HepG2 (cell line): ENCODE data around the gene ZNF223. TPM values are rescaled to one million over a fixed set of nuclear protein-coding genes. Genes with fewer than 3 reads are reported as not detected.

Experiments used
- AHDC1 ChIP-seq: sonication (generic); formaldehyde crosslinking; IDR thresholded peaks from 2 replicates; pipeline ENCODE4 v1.5.1; 2020; ENCODE audit warnings: mild to moderate bottlenecking, missing genetic modification reagents, borderline replicate concordance
- ATF3 ChIP-seq: sonication (generic); formaldehyde crosslinking; IDR thresholded peaks from 2 replicates; pipeline ENCODE4 v1.4.0; 2020; ENCODE audit warnings: missing genetic modification reagents
- BCL6 ChIP-seq: IDR thresholded peaks from 2 replicates; pipeline ENCODE4 v1.6.1; 2016; ENCODE audit warnings: missing genetic modification reagents, missing compliant biosample characterization
- CSRNP2 ChIP-seq: sonication (generic); formaldehyde crosslinking; conservative IDR thresholded peaks from 2 replicates; pipeline ENCODE4 v1.8.0; 2022; ENCODE audit warnings: low read depth, missing genetic modification reagents
- HMG20A ChIP-seq: IDR thresholded peaks from 2 replicates; pipeline ENCODE4 v1.6.1; 2016; ENCODE audit warnings: borderline replicate concordance
- KLF9 ChIP-seq: IDR thresholded peaks from 2 replicates; pipeline ENCODE4 v1.6.1; 2016; ENCODE audit warnings: low read depth
- MBD4 ChIP-seq: IDR thresholded peaks from 2 replicates; pipeline ENCODE4 v1.6.1; 2012; ENCODE audit warnings: low read length, inconsistent platforms, borderline replicate concordance
- PBX3 ChIP-seq: sonication (generic); formaldehyde crosslinking; IDR thresholded peaks from 2 replicates; pipeline ENCODE4 v1.8.1; 2023; ENCODE audit warnings: missing genetic modification reagents, inconsistent platforms, borderline replicate concordance
- PITX1 ChIP-seq: sonication (generic); formaldehyde crosslinking; IDR thresholded peaks from 2 replicates; pipeline ENCODE4 v1.5.1; 2020; ENCODE audit warnings: mild to moderate bottlenecking, missing genetic modification reagents
- RBM39 ChIP-seq: fragments of 200-400 bp; formaldehyde crosslinking; IDR thresholded peaks from one replicate; pipeline ENCODE4 v1.6.1; 2018; ENCODE audit warnings: antibody characterized with exemption, mild to moderate bottlenecking, low read depth, low read length; ENCODE audit not compliant: poor library complexity, severe bottlenecking
- SMYD3 ChIP-seq: sonication (generic); formaldehyde crosslinking; IDR thresholded peaks from 2 replicates; pipeline ENCODE4 v1.8.1; 2023; ENCODE audit warnings: mild to moderate bottlenecking, missing genetic modification reagents
- SOX13 ChIP-seq, 3 experiments: fragments of 450-650 bp in 1 of 3; sonication (generic) in 1 of 3; formaldehyde crosslinking in 1 of 3; IDR thresholded peaks in 2 of 3; conservative IDR thresholded peaks in 1 of 3; 2 replicates each; pipeline versions ENCODE4 v1.5.0 to v1.6.1; 2016 to 2020; ENCODE audit warnings: antibody characterized with exemption in 1 of 3, mild to moderate bottlenecking in 1 of 3, missing compliant biosample characterization in 1 of 3, missing genetic modification reagents in 1 of 3, moderate library complexity in 1 of 3
- SOX6 ChIP-seq, 2 experiments: fragments of 450-650 bp in 1 of 2; sonication (generic) in 1 of 2; formaldehyde crosslinking in 1 of 2; IDR thresholded peaks; 2 replicates each; pipeline versions ENCODE4 v1.4.0 to v1.6.1; 2017 to 2020; ENCODE audit warnings: antibody characterized with exemption in 1 of 2, mild to moderate bottlenecking in 1 of 2, missing genetic modification reagents in 1 of 2
- TARDBP ChIP-seq: sonication (generic); formaldehyde crosslinking; IDR thresholded peaks from 2 replicates; pipeline ENCODE4 v1.8.0; 2022; ENCODE audit warnings: mild to moderate bottlenecking, missing genetic modification reagents
- TGIF2 ChIP-seq: IDR thresholded peaks from 2 replicates; pipeline ENCODE4 v1.6.1; 2016; ENCODE audit warnings: control low read depth, missing compliant biosample characterization
- ZNF18 ChIP-seq: sonication (generic); formaldehyde crosslinking; IDR thresholded peaks from 2 replicates; pipeline ENCODE4 v1.8.0; 2022; ENCODE audit warnings: mild to moderate bottlenecking, missing genetic modification reagents; ENCODE audit not compliant: insufficient replicate concordance
- ZNF468 ChIP-seq: sonication (generic); formaldehyde crosslinking; IDR thresholded peaks from 2 replicates; pipeline ENCODE4 v1.8.0; 2022; ENCODE audit warnings: mild to moderate bottlenecking, moderate library complexity, missing genetic modification reagents
- polyA plus RNA-seq, 8 experiments: library from polyadenylated mRNA; depleted of rRNA in 3 of 8; stranded (reverse) in 7 of 8; unstranded in 1 of 8; fragments of >200 nt; fragmentation: Illumina TruSeq in 4 of 8; extraction: Trizol in 4 of 8; gene quantifications; 2 replicates each; pipeline versions ENCODE4 v1.2.1 to v1.2.3, GENCODE V29; 2011 to 2016; ENCODE audit warnings: low read depth in 4 of 8, missing spikeins in 1 of 8, mixed read lengths in 1 of 8; ENCODE audit not compliant: insufficient read depth in 1 of 8
- total RNA-seq, 5 experiments: library from RNA; depleted of rRNA; stranded (reverse); fragments of >200 nt; fragmentation: Illumina TruSeq; extraction: Trizol; gene quantifications; 2 replicates each; pipeline ENCODE4 v1.2.3, GENCODE V29; 2016; ENCODE audit warnings: low read depth in 1 of 5

ZNF223 gene
- total and polyA plus RNA-seq, 2 of the 13 experiments (the other 11 are each of a cell fraction or from before 2014, with no cell fraction given), result 2.0 to 4.8 TPM

GRCh38 chr19:44071824-44072542 lies 20.1 kb downstream of the ZNF223 start, which contains the start of gene ZNF284 (continued):
- TF ChIP-seq AHDC1 (CRISPR knock-in tag) (no peak), KLF9 (CRISPR knock-in tag) (0 out of 2 replicates have a peak, but pooled peaks have one; percentile 28), MBD4 (no peak), TGIF2 (0 out of 2 replicates have a peak, but pooled peaks have one; percentile 16), BCL6 (CRISPR knock-in tag) (peak; percentile 54), HMG20A (CRISPR knock-in tag) (no peak), RBM39 (no peak), ATF3 (CRISPR knock-in tag) (0 out of 2 replicates have a peak, but pooled peaks have one; percentile 44), TARDBP (0 out of 2 replicates have a peak, but pooled peaks have one; percentile 44), CSRNP2 (CRISPR knock-in tag) (no peak), PITX1 (no peak), SOX13 (IDR thresholded peaks at IDR 0.05) (no peak), SOX13 (CRISPR knock-in tag; conservative IDR thresholded peaks at IDR 0.05 in 1 of 2, IDR thresholded peaks at IDR 0.05 in 1 of 2) (no peak), ZNF18 (no peak), PBX3 (CRISPR knock-in tag) (no peak), SMYD3 (CRISPR knock-in tag) (no peak), ZNF468 (CRISPR knock-in tag) (no peak), SOX6 (IDR thresholded peaks at IDR 0.05) (no peak), SOX6 (CRISPR knock-in tag; IDR thresholded peaks at IDR 0.05) (peak; percentile 59)
